GM18909 (cell line): ENCODE data around the gene ZNF451.
"Not testable (repeated sequence)": the region's sequence is repeated elsewhere in the genome, so short reads cannot be mapped to it uniquely, and the experiment has no call there.

Experiments
- ATAC-seq: cut with Tn5 transposase; IDR thresholded peaks from one replicate; pipeline ENCODE4 v1.9.1; 2021; ENCODE audit warnings: mild to moderate bottlenecking; ENCODE audit not compliant: unreplicated experiment, poor library complexity

The ZNF451 gene, protein sequence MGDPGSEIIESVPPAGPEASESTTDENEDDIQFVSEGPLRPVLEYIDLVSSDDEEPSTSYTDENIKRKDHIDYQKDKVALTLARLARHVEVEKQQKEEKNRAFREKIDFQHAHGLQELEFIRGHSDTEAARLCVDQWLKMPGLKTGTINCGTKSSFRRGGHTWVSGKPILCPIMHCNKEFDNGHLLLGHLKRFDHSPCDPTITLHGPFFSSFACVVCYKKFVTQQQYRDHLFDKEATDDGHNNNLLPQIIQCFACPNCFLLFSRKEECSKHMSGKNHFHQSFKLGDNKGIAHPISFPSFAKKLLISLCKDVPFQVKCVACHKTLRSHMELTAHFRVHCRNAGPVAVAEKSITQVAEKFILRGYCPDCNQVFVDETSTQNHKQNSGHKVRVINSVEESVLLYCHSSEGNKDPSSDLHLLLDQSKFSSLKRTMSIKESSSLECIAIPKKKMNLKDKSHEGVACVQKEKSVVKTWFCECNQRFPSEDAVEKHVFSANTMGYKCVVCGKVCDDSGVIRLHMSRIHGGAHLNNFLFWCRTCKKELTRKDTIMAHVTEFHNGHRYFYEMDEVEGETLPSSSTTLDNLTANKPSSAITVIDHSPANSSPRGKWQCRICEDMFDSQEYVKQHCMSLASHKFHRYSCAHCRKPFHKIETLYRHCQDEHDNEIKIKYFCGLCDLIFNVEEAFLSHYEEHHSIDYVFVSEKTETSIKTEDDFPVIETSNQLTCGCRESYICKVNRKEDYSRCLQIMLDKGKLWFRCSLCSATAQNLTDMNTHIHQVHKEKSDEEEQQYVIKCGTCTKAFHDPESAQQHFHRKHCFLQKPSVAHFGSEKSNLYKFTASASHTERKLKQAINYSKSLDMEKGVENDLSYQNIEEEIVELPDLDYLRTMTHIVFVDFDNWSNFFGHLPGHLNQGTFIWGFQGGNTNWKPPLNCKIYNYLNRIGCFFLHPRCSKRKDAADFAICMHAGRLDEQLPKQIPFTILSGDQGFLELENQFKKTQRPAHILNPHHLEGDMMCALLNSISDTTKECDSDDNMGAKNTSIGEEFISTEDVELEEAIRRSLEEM

DNA sequence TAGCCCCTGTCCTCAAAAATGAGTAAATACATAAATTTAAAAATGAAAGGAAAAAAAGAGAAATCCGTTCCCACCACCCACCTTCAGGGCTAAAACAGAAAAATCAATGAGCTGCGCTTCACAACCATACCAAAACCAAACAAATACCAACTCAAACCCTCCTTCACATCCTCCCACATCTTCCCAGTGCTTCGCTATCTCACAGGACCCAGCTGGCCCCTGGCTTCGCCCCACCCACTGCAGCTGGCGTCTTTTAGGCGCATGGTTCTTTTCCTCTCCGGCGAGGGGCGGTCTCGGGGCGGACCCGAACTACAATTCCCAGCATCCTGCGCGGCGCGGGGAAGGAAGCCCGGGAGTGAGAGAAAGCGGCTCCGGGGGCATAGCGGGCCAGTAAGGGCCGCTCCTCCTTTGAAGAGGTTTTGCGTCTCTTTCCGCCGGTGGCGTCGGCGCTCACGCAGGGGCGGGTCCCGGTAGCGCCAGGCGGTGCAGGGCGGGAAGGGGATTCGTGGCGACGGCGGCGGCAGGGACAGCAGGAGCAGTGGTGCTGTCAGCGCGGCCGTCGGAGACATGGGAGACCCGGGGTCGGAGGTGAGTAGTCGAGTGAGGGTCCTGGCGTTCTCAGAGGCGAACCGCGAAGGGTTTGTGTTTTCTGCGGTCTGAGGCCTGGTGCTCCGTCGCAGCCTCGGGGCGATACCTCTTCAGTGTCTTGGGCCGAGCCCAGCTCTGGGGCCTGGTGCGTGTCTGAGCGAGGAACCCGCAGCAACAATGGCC, at the start of gene ZNF451:
Gene ZNF451, plus strand, starts transcription at position 502 of the 771 bp plus-strand sequence. Its CDS starts 66 bp downstream, at position 568.
- ATAC-seq = peak; percentile 90

GRCh38 chr6:57044061-57044460, 45.9 kb upstream of the ZNF451 start:
- not testable (repeated sequence) for ATAC-seq

DNA sequence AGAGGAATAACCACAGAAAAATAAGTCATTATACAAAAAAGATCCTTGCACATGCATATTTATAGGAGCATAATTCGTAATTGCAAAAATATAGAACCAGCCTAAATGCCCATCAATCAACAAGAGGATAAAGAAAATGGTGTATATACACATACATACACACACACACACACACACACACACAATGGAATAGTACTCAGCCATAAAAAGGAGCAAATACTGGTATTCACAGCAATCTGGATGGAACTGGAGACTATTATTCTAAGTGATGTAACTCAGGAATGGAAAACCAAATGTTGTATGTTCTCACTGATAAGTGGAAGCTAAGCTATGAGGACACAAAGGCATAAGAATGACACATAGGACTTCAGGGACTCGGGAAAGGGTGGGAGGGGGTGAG, 45.4 kb upstream of the ZNF451 start:
- ATAC-seq = no peak

- peak; percentile 97 for ATAC-seq
Measured at GRCh38 chr6:57046332-57047256, 43.4 kb upstream of the ZNF451 start, which contains the start of gene KIAA1586. TSS of gene KIAA1586 (plus strand) at chr6:57046693. CDS start at chr6:57046756, 63 bp downstream.

DNA sequence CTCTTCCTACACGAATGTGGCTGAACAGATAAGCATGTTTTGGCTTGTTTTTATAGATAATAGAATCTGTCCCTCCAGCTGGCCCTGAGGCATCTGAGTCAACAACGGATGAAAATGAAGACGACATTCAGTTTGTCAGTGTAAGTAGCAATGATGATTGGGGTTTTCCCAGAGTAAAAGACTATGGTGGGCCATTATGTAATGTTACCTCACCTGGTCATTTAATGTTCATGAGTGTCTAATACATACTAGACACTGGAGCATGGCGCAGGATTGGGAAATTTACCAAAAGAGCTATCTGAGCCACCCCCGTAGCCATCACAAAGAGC, 42.8 kb upstream of the ZNF451 start:
- peak; percentile 23 for ATAC-seq

DNA sequence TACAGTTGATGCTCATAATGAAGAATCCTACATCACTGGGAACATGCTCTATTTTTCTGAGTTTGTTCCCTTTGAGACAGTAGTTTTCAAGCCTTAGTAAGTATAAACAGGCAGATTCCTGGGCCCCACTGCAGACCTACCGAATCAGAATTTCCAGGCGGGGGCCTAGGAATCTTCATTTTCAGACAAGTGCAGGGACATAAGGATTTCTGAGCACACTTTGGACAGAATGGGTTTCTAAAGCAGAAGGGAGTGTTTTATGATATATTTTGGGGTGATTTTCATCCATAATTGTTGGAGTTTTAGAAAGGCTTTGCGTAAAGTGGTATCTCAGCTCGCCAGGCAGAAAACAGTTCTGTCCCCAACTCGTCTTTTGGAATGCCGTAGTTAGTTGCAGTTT, 42.1 kb upstream of the ZNF451 start:
- ATAC-seq = not testable (repeated sequence)

GRCh38 chr6:57048577-57048976, 41.4 kb upstream of the ZNF451 start:
- ATAC-seq = no peak

GRCh38 chr6:57063847-57064246, 26.1 kb upstream of the ZNF451 start:
- no peak for ATAC-seq

- no peak for ATAC-seq
Measured at GRCh38 chr6:57064809-57065208, 25.2 kb upstream of the ZNF451 start.

DNA sequence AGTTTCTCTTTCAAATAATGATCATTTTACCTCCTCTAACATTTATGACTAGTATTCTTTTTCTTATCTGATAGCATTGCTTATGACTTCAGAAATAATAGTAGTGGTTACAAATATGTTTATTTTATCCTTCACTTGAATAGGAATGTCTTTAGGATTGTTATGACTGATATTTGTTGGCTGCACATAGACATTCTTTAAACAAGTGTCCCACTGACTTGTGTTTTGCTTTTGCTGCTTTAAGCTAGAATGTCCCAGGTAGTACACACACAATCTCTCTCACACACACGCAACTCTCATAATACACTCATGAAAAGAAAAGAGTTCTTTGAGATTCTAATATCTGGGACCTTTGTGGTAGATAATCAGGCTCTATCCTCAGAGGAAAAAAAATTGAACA, 21.9 kb upstream of the ZNF451 start:
- ATAC-seq = no peak

DNA sequence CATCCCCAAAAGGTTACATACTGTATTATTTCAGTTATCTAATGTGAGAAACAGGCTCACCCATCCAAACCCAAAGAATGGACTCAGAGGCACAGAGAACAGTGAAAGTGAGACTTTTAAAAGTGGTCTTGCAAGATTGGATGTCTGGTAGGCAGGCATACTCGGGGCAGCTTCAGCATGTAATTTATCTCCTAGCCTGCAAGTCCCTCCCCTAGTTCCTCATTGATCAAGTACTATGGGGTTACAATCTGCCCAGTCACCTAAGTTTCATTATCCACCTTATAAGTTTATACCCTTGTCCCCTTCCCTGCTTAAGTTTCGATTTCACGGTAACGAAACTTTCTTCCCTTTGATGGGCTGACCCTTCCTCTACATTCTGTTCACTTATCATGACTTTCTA, 20.8 kb upstream of the ZNF451 start:
- no peak for ATAC-seq

DNA sequence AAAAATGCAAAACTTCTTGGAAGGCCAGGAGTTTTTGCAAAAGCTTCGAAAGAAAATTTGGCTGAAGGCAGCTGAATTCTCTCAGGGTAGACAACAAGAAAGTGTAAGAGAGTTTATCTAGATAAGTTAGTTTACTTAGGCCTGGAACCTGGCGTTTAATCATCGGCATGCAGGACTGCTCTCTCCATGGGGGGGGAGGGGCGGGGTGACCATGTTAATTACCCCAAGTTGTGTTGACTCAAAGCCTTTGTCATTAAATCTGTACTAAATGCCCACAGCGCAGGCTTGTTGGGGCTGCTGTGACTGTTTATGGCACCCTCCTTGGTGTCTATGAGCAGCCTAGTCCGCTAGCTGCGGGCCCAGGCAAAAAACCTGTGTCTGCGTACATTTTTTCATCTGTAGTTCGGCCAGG, 20.1 kb upstream of the ZNF451 start:
- no peak for ATAC-seq

GRCh38 chr6:57072108-57072507, 17.9 kb upstream of the ZNF451 start:
- no peak for ATAC-seq

GRCh38 chr6:57074383-57074782, 15.6 kb upstream of the ZNF451 start:
- no peak for ATAC-seq

DNA sequence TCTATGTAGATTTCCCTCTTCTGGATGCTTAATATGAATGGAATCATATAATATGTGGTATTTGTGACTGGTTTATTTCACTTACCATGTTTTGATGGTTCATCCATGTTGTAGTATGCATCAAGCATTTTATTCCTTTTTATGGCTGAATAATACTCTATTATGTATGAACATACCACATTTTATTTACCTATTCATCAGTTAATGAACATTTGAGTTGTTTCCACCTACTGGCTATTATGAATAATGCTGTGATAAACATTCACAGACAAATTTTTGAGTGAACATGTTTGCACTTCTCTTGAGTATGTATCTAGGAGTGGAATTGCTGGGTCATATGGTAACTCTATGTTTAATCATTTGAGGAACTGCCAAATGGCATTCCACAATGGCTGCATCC, 14.9 kb upstream of the ZNF451 start:
- no peak for ATAC-seq

DNA sequence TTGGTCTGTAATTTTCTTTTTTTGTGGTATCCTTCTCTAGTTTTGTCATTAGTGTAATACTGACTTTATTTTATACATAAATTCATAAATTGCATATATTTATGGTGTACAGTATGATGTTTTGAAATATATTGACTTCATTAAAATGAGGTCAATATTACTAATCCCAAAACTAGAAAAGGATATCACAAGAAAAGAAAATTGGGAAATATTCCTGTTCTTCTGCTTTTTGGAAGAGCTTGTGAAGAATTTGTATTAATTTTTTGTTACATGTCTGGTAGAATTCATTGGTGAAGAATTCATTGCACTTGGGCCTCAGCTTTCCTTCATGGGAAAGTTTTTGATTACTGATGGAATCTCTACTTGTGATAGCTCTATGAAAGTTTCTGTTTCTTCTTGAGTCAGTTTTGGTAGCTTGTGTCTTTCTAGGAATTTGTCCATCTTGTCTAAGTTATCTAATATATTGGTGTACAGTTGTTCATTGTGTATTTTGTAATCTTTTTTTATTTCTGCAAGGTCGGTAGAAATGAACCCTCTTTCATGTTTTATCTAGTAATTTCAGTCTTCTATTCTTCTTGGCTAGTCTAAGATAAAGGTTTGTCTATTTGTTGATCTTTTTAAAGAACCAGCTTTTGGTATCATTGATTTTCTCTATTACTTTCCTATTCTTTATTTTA, 11.3 kb upstream of the ZNF451 start:
- ATAC-seq = no peak

GRCh38 chr6:57085471-57085870, 4.5 kb upstream of the ZNF451 start:
- ATAC-seq = no peak

- ATAC-seq = no peak
Measured at GRCh38 chr6:57086843-57087242, 3.1 kb upstream of the ZNF451 start.

- ATAC-seq = no peak
Measured at GRCh38 chr6:57087916-57088315, 2.1 kb upstream of the ZNF451 start.
